ENCODE results near the gene CHN1.

- no peak for TF ChIP-seq CTCF (conservative IDR thresholded peaks at IDR 0.05 in 1 of 2, IDR thresholded peaks at IDR 0.05 in 1 of 2; ENCODE audit: extremely low read depth in 1 of 2, insufficient read depth in 1 of 2, low read depth in 1 of 2, low read length in 2 of 2)
- no peak for TF ChIP-seq EZH2 (IDR thresholded peaks at IDR 0.05; ENCODE audit: borderline replicate concordance, low read length)
These were observed 66.1 kb downstream of the CHN1 start for GRCh38 chr2:174939046-174939445.

Measured in mammary epithelial cell (primary cell).